Measurements from ENCODE around the gene MAPRE2. TPM values are rescaled to one million over a fixed set of nuclear protein-coding genes. Genes with fewer than 3 reads are reported as not detected.

MAPRE2 gene
- total and polyA plus RNA-seq, 8 donors = 37.4 to 56.3 (median 50.0) TPM

- Histone ChIP-seq H3K4me3 (no peak overlapping the region), H3K36me3 (peaks cover 0 to 10% of the 10 kb centered on the region in 2 donors), H3K4me1 (no peaks in the 10 kb centered on the region), H3K27me3 (no peaks in the 10 kb centered on the region), H3K27ac (no peak overlapping the region), H3K9me3 (no peaks in the 10 kb centered on the region)
- ATAC-seq (no peak), DNase-seq (no peak)
- intact Hi-C loops (cut with DNase I) = no loop called here
- TF ChIP-seq CTCF (IDR thresholded peaks at IDR 0.05) = no peak
These were observed 56.0 kb downstream of the MAPRE2 start for GRCh38 chr18:35097195-35097594.

GRCh38 chr18:35097763-35098162 is 56.5 kb downstream of the MAPRE2 start:
- TF ChIP-seq CTCF (IDR thresholded peaks at IDR 0.05) = no peak
- Histone ChIP-seq H3K27ac (no peak overlapping the region), H3K4me3 (no peak overlapping the region), H3K36me3 (peaks cover 0 to 12% of the 10 kb centered on the region in 2 donors), H3K27me3 (no peaks in the 10 kb centered on the region), H3K9me3 (no peaks in the 10 kb centered on the region), H3K4me1 (no peaks in the 10 kb centered on the region)
- intact Hi-C loops (cut with DNase I) = no loop called here
- ATAC-seq (no peak), DNase-seq (no peak)

- Histone ChIP-seq H3K27me3 (no peaks in the 10 kb centered on the region), H3K9me3 (no peaks in the 10 kb centered on the region), H3K36me3 (peaks cover 0 to 12% of the 10 kb centered on the region in 2 donors), H3K4me1 (no peaks in the 10 kb centered on the region), H3K27ac (no peak overlapping the region), H3K4me3 (no peak overlapping the region)
- intact Hi-C loops (cut with DNase I) = no loop called here
- ATAC-seq (no peak), DNase-seq (no peak)
- no peak for TF ChIP-seq CTCF (IDR thresholded peaks at IDR 0.05)
These were observed 58.7 kb downstream of the MAPRE2 start for GRCh38 chr18:35099911-35100310.

- Histone ChIP-seq H3K4me3 (no peak overlapping the region), H3K4me1 (no peaks in the 10 kb centered on the region), H3K36me3 (peaks cover 0 to 5% of the 10 kb centered on the region in 2 donors), H3K27me3 (no peaks in the 10 kb centered on the region), H3K27ac (no peak overlapping the region), H3K9me3 (no peaks in the 10 kb centered on the region)
- intact Hi-C loops (cut with DNase I) = no loop called here
- ATAC-seq (no peak), DNase-seq (no peak)
- no peak for TF ChIP-seq CTCF (IDR thresholded peaks at IDR 0.05)
These were observed 63.3 kb downstream of the MAPRE2 start for GRCh38 chr18:35104391-35105051.

- DNase-seq (no peak), ATAC-seq (no peak)
- TF ChIP-seq CTCF (IDR thresholded peaks at IDR 0.05) = no peak
- no peaks in the 10 kb centered on the region for H3K4me1 ChIP-seq
- no peak overlapping the region for H3K27ac ChIP-seq
- H3K36me3 ChIP-seq = peaks cover 0 to 5% of the 10 kb centered on the region in 2 donors
- intact Hi-C loops (cut with DNase I) = no loop called here
- no peaks in the 10 kb centered on the region for H3K27me3 ChIP-seq
- H3K4me3 ChIP-seq = no peak overlapping the region
- H3K9me3 ChIP-seq = no peaks in the 10 kb centered on the region
These were observed 65.0 kb downstream of the MAPRE2 start for GRCh38 chr18:35106013-35106844.
